Body of pancreas (tissue), 4 donors: ENCODE measurements around the gene DLGAP1.

Experiments used
- CTCF ChIP-seq, 7 experiments: fragments of 450-650 bp in 4 of 7; fragments of 200-600 bp in 3 of 7; sonication (generic) in 3 of 7; IDR thresholded peaks; one replicate each; pipeline ENCODE4 v1.5.1; 2016 to 2019; ENCODE audit warnings: antibody characterized with exemption in 7 of 7
- POLR2A ChIP-seq, 3 donors: fragments of 450-650 bp; IDR thresholded peaks; one replicate each; pipeline ENCODE4 v1.6.1; 2016; ENCODE audit warnings: antibody characterized with exemption in 3 of 3, mild to moderate bottlenecking in 2 of 3

GRCh38 chr18:3482258-3482657, 972.8 kb downstream of the DLGAP1 start:
- TF ChIP-seq CTCF (IDR thresholded peaks at IDR 0.05), result no peak
- no peak for TF ChIP-seq POLR2A (IDR thresholded peaks at IDR 0.05)
